ENCODE results near the gene HECW1. TPM values are rescaled to one million over a fixed set of nuclear protein-coding genes. Genes with fewer than 3 reads are reported as not detected.
"Not testable (repeated sequence)": the region's sequence is repeated elsewhere in the genome, so short reads cannot be mapped to it uniquely, and the experiment has no call there.

Gene HECW1
- total RNA-seq, 4 donors from 2014 or later = 0.09 to 0.32 (median 0.12) TPM

GRCh38 chr7:43135129-43135528 is 22.7 kb downstream of the HECW1 start:
- ATAC-seq (ENCODE audit: low FRiP score) = no peak
- TF ChIP-seq CTCF (IDR thresholded peaks at IDR 0.05) = no peak
- no peak for DNase-seq (ENCODE audit: low spot score)

- DNase-seq (ENCODE audit: low spot score) = no peak
- TF ChIP-seq CTCF (IDR thresholded peaks at IDR 0.05) = no peak
- ATAC-seq (ENCODE audit: low FRiP score) = no peak
Observed at GRCh38 chr7:43136064-43136463, 23.6 kb downstream of the HECW1 start.

- not testable (repeated sequence) for DNase-seq (ENCODE audit: low spot score); ATAC-seq (ENCODE audit: low FRiP score)
Observed at GRCh38 chr7:43137121-43137744, 24.8 kb downstream of the HECW1 start.

- TF ChIP-seq CTCF (IDR thresholded peaks at IDR 0.05) = no peak
- no peak for DNase-seq (ENCODE audit: low spot score)
- no peak for ATAC-seq (ENCODE audit: low FRiP score)
Observed at GRCh38 chr7:43137811-43138210, 25.4 kb downstream of the HECW1 start.

- no peak for TF ChIP-seq CTCF (IDR thresholded peaks at IDR 0.05)
- DNase-seq (ENCODE audit: low spot score) (no peak), ATAC-seq (ENCODE audit: low FRiP score) (no peak)
Observed at GRCh38 chr7:43138710-43139109, 26.3 kb downstream of the HECW1 start.

- DNase-seq (ENCODE audit: low spot score) = no peak
- no peak for TF ChIP-seq CTCF (IDR thresholded peaks at IDR 0.05)
- no peak for ATAC-seq (ENCODE audit: low FRiP score)
Observed at GRCh38 chr7:43139137-43139536, 26.7 kb downstream of the HECW1 start.

GRCh38 chr7:43140186-43140585 is 27.7 kb downstream of the HECW1 start:
- no peak for TF ChIP-seq CTCF (IDR thresholded peaks at IDR 0.05)
- DNase-seq (ENCODE audit: low spot score) = no peak
- no peak for ATAC-seq (ENCODE audit: low FRiP score)
